HCT116 (cell line): ENCODE results near the gene CLEC4F. TPM values are rescaled to one million over a fixed set of nuclear protein-coding genes. Genes with fewer than 3 reads are reported as not detected.
A peak's percentile ranks its signal among the peaks of the same experiment; 100 is the strongest.

Source experiments
- ATAC-seq: fragments of 200-7000 bp; cut with Tn5 transposase; 2 replicates; pipeline ENCODE4 v1.9.1; 2020; ENCODE audit warnings: mild to moderate bottlenecking, moderate library complexity
- BruUV-seq: library from RNA; stranded (reverse); fragments of 400-500 nt; replicated peaks from 2 replicates; lab custom pipeline; 2021; lab: Mats Ljungman, UMichigan
- CTCF ChIA-PET: fragments of 300-600 bp; sonication (Branson Sonifier 250); formaldehyde crosslinking; loops from one replicate; lab custom pipeline; 2021; ENCODE audit warnings: antibody characterized with exemption; lab: Charles Lee
- POLR2A ChIA-PET: fragments of 300-600, 350-600 bp; sonication (Branson Sonifier 250); formaldehyde crosslinking; loops from one replicate; lab custom pipeline; 2021; ENCODE audit warnings: antibody characterized with exemption; lab: Charles Lee
- RAD21 ChIA-PET, 2 experiments: fragments of 300-600 bp; sonication (Branson Sonifier 250); formaldehyde crosslinking; loops; one replicate each; lab custom pipeline; 2023; ENCODE audit warnings: low total read pairs in 2 of 2; ENCODE audit not compliant: uncharacterized antibody in 2 of 2, unreplicated experiment in 2 of 2, low non-redundant PET in 1 of 2; lab: Charles Lee
- DNase-seq: peaks from one replicate; pipeline ENCODE4 v3.0.0-alpha.2; 2010; ENCODE audit warnings: low read depth, low spot score
- H2AFZ ChIP-seq: fragments of 200-600 bp; shearing (Covaris generic), sonication (generic); 2 replicates; pipeline ENCODE4 v1.6.1; 2017; ENCODE audit warnings: low read depth, mixed run types, mixed read lengths, antibody characterized with exemption, low read length; ENCODE audit not compliant: poor library complexity, severe bottlenecking
- H3K27ac ChIP-seq: 2 replicates; pipeline ENCODE4 v1.5.1; 2012; ENCODE audit warnings: low read depth, low read length
- H3K27me3 ChIP-seq: fragments of 200-600 bp; sonication (generic); 2 replicates; pipeline ENCODE4 v1.6.1; 2016; ENCODE audit warnings: mixed run types, low read length, mixed read lengths; ENCODE audit not compliant: insufficient read depth
- H3K36me3 ChIP-seq, 2 experiments: fragments of 200-500 bp in 1 of 2; fragments of 200-600 bp in 1 of 2; sonication (Bioruptor generic) in 1 of 2; sonication (generic) in 1 of 2; 2 replicates each; pipeline versions ENCODE4 v1.5.1 to v1.6.1; 2014 to 2016; ENCODE audit warnings: low read length in 2 of 2, inconsistent platforms in 1 of 2, mixed read lengths in 1 of 2, mixed run types in 1 of 2; ENCODE audit not compliant: insufficient read depth in 2 of 2, control insufficient read depth in 1 of 2
- H3K4me1 ChIP-seq, 2 experiments: fragments of 200-600 bp in 1 of 2; sonication (generic) in 1 of 2; 2 replicates each; pipeline versions ENCODE4 v1.5.1 to v1.6.1; 2012 to 2017; ENCODE audit warnings: low read length in 2 of 2, inconsistent platforms in 1 of 2, mild to moderate bottlenecking in 1 of 2, mixed read lengths in 1 of 2, mixed run types in 1 of 2, moderate library complexity in 1 of 2; ENCODE audit not compliant: insufficient read depth in 2 of 2, control insufficient read depth in 1 of 2
- H3K4me2 ChIP-seq: fragments of 200-600 bp; sonication (generic); 2 replicates; pipeline ENCODE4 v1.6.1; 2017; ENCODE audit warnings: mixed run types, low read length, mixed read lengths
- H3K4me3 ChIP-seq, 2 experiments: fragments of 200-600 bp in 1 of 2; sonication (generic) in 1 of 2; replicated peaks in 1 of 2; 2 replicates each; pipeline ENCODE4 v1.5.1; 2011 to 2016; ENCODE audit warnings: low read length in 2 of 2, control low read depth in 1 of 2, low read depth in 1 of 2, mild to moderate bottlenecking in 1 of 2, mixed read lengths in 1 of 2, mixed run types in 1 of 2
- H3K79me2 ChIP-seq: fragments of 200-600 bp; sonication (generic); 2 replicates; pipeline ENCODE4 v1.6.1; 2017; ENCODE audit warnings: mild to moderate bottlenecking, mixed run types, low read length, moderate library complexity, mixed read lengths; ENCODE audit not compliant: insufficient read depth
- H3K9ac ChIP-seq: fragments of 200-600 bp; sonication (generic); 2 replicates; pipeline ENCODE4 v1.6.1; 2016; ENCODE audit warnings: low read length, mixed read lengths
- H3K9me2 ChIP-seq: fragments of 200-600 bp; sonication (generic), shearing (Covaris generic); 2 replicates; pipeline ENCODE4 v1.6.1; 2017; ENCODE audit warnings: mixed run types, mild to moderate bottlenecking, moderate library complexity; ENCODE audit not compliant: insufficient read depth
- H3K9me3 ChIP-seq, 2 experiments: fragments of 200-500 bp in 1 of 2; fragments of 200-600 bp in 1 of 2; sonication (Bioruptor generic) in 1 of 2; sonication (generic) in 1 of 2; 2 replicates each; pipeline ENCODE4 v1.6.1; 2014 to 2017; ENCODE audit warnings: low read length in 2 of 2, mixed read lengths in 2 of 2, inconsistent platforms in 1 of 2, low read depth in 1 of 2, mild to moderate bottlenecking in 1 of 2, mixed run types in 1 of 2, moderate library complexity in 1 of 2; ENCODE audit not compliant: control insufficient read depth in 1 of 2, insufficient read depth in 1 of 2
- H4K20me1 ChIP-seq: fragments of 200-600 bp; sonication (generic), shearing (Covaris generic); 2 replicates; pipeline ENCODE4 v1.6.1; 2017; ENCODE audit warnings: mixed run types, mild to moderate bottlenecking, moderate library complexity; ENCODE audit not compliant: insufficient read depth
- CEBPB ChIP-seq: IDR thresholded peaks from 2 replicates; pipeline ENCODE4 v1.6.1; 2012; ENCODE audit warnings: low read depth
- ELF1 ChIP-seq: IDR thresholded peaks from 2 replicates; pipeline ENCODE4 v1.6.1; 2012; ENCODE audit warnings: low read depth, borderline replicate concordance
- EZH2 ChIP-seq: fragments of 200-600 bp; sonication (generic); IDR thresholded peaks from 2 replicates; pipeline ENCODE4 v1.6.1; 2017; ENCODE audit warnings: antibody characterized with exemption, mixed run types
- EZH2phosphoT487 ChIP-seq: fragments of 200-600 bp; IDR thresholded peaks from 2 replicates; pipeline ENCODE4 v1.6.1; 2018; ENCODE audit warnings: antibody characterized with exemption, borderline replicate concordance
- JUND ChIP-seq: IDR thresholded peaks from 2 replicates; pipeline ENCODE4 v1.6.1; 2012
- POLR2A ChIP-seq: IDR thresholded peaks from 2 replicates; pipeline ENCODE4 v1.7.0; 2011; ENCODE audit warnings: borderline replicate concordance; ENCODE audit not compliant: insufficient read depth, insufficient read length; ENCODE audit errors: extremely low read depth
- RAD21 ChIP-seq: IDR thresholded peaks from 2 replicates; pipeline ENCODE4 v1.6.1; 2012; ENCODE audit warnings: low read depth, mild to moderate bottlenecking
- SIN3A ChIP-seq: IDR thresholded peaks from 2 replicates; pipeline ENCODE4 v1.6.1; 2012; ENCODE audit warnings: low read depth
- ZFX ChIP-seq: fragments of 450-650 bp; IDR thresholded peaks from 2 replicates; pipeline ENCODE4 v1.6.1; 2017
- intact Hi-C: fragments of 100-400 bp; cut with micrococcal nuclease; formaldehyde crosslinking; loops from 2 replicates; pipeline ENCODE4 v1.10.0; 2022
- total RNA-seq: library from RNA; stranded (reverse); gene quantifications from one replicate; pipeline ENCODE4 v1.2.1, GENCODE V29; 2021; ENCODE audit not compliant: unreplicated experiment
- TF ChIP-seq, protein P1 (sequence below), 3 experiments: fragments of 200-600 bp in 1 of 3; sonication (generic) in 1 of 3; IDR thresholded peaks in 2 of 3; conservative IDR thresholded peaks in 1 of 3; 2 replicates each; pipeline ENCODE4 v1.5.1; 2012 to 2017; ENCODE audit warnings: low read depth in 2 of 3, low read length in 2 of 3, antibody characterized with exemption in 1 of 3, borderline replicate concordance in 1 of 3, control low read depth in 1 of 3, mild to moderate bottlenecking in 1 of 3, mixed read lengths in 1 of 3, mixed run types in 1 of 3, moderate library complexity in 1 of 3; ENCODE audit not compliant: insufficient read depth in 1 of 3
- TF ChIP-seq, protein P2 (sequence below): IDR thresholded peaks from 2 replicates; pipeline ENCODE4 v1.6.1; 2012

The CLEC4F gene
- total RNA-seq, 1 experiment from 2014 or later = not detected

DNA sequence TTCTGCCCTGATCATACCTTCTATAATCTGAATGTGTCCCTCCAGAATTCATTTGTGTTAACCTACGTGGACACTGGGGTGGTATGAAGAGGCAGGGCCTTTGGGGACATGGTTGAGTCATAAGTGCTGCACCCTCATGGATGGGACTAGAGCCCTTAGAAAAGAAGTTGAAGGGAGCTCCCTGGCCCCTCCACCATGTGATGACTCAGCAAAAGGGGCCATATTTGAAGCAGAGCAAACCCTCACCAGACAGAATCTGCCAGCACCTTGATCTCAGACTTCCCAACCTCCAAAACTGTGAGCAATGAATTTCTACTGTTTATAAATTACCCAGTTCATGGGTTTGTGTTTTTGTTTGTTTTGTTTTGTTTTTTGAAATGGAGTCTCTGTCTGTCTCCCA is 48.6 kb upstream of the CLEC4F start:
- H3K27ac ChIP-seq = no peak overlapping the region
- intact Hi-C loops = loop anchor here (2.0 kb wide), 1 partner anchor 44 kb away; no protein-coding TSS in a partner anchor

DNA sequence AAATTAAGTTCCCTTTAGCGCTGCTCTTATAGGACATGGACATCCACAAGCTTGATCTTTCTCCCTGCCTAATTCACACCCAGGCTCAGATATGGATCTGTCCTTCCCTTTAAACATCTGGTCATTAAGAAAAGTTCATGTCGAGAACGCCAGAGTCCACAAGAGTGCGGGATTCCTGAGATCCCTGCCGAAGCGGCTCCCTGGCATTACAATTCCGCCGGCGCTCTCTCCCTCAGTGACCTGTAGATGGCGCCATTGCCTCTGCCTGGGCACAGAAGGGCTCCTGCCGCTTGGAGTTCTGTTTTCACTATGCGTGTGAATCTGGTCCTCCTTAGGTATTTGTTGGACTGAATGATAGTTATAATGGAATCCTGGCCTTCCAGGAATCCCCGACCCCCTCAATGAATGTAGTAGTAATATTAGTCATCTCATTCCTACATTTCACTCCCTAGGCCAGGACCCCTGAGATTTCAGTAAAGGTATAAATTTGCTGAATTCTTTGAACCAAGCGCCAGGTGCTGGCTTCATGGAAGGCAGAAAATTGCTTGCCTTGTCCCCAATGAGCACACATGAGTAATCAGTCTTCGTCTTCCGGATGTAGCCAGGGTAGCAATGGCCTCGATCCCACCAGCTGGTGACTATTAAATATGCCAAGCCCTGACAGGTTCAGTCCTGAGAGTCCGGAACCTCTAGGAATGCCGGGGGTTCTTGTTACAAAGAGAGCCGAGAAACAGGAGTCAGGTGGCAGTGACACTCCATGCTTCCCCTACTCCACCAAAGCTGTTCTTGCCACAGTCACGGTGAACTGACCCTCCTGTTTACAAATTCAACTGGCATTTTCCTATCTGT is 41.6 kb upstream of the CLEC4F start:
- ChIA-PET RAD21 (no interaction called here), CTCF (interaction anchor here (0.6 to 1.5 kb wide), 4 partner anchors 9 to 86 kb away, joined by 3 to 5 read pairs (median 4); no protein-coding TSS in a partner anchor), POLR2A (no interaction called here)
- intact Hi-C loops = loop anchor here (2.0 to 5.0 kb wide), 3 partner anchors 85 to 560 kb away; partner anchors contain the start of gene FAM136A
- peaks cover 0 to 3% of the 10 kb centered on the region in 2 experiments; a peak in 1 of 4 replicates for H3K4me1 ChIP-seq
- H4K20me1 ChIP-seq = no peaks in the 10 kb centered on the region
- H3K4me2 ChIP-seq = peak overlapping the region; percentile 51
- peak; percentile 92 for TF ChIP-seq RAD21
- TF ChIP-seq ZFX = no peak
- TF ChIP-seq, protein P1, sequence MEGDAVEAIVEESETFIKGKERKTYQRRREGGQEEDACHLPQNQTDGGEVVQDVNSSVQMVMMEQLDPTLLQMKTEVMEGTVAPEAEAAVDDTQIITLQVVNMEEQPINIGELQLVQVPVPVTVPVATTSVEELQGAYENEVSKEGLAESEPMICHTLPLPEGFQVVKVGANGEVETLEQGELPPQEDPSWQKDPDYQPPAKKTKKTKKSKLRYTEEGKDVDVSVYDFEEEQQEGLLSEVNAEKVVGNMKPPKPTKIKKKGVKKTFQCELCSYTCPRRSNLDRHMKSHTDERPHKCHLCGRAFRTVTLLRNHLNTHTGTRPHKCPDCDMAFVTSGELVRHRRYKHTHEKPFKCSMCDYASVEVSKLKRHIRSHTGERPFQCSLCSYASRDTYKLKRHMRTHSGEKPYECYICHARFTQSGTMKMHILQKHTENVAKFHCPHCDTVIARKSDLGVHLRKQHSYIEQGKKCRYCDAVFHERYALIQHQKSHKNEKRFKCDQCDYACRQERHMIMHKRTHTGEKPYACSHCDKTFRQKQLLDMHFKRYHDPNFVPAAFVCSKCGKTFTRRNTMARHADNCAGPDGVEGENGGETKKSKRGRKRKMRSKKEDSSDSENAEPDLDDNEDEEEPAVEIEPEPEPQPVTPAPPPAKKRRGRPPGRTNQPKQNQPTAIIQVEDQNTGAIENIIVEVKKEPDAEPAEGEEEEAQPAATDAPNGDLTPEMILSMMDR (IDR thresholded peaks at IDR 0.05 in 2 of 3, conservative IDR thresholded peaks at IDR 0.05 in 1 of 3; ENCODE audit: borderline replicate concordance in 1 of 3, insufficient read depth in 1 of 3, low read depth in 2 of 3, low read length in 2 of 3) = peak; percentile 98 to 99 (median 99)
- H3K9me3 ChIP-seq = no peaks in the 10 kb centered on the region
- peak overlapping the region; percentile 76 for H2AFZ ChIP-seq
- no peaks in the 10 kb centered on the region for H3K27me3 ChIP-seq
- ATAC-seq (peak; percentile 97), DNase-seq (peak; percentile 71)
- H3K9ac ChIP-seq = no peak overlapping the region
- no peaks in the 10 kb centered on the region for H3K79me2 ChIP-seq
- BruUV-seq = no TSS peak
- H3K36me3 ChIP-seq = no peaks in the 10 kb centered on the region
- H3K27ac ChIP-seq = no peak overlapping the region
- no peak overlapping the region; a peak in 1 of 4 replicates for H3K4me3 ChIP-seq
- H3K9me2 ChIP-seq = no peaks in the 10 kb centered on the region

More for the DNA sequence above, 48.6 kb upstream of the CLEC4F start:
- TF ChIP-seq ZFX (no peak), CEBPB (no peak), EZH2phosphoT487 (no peak), POLR2A (no peak), EZH2 (no peak), SIN3A (no peak), ELF1 (no peak), RAD21 (no peak), JUND (no peak)
- TF ChIP-seq, protein P2, sequence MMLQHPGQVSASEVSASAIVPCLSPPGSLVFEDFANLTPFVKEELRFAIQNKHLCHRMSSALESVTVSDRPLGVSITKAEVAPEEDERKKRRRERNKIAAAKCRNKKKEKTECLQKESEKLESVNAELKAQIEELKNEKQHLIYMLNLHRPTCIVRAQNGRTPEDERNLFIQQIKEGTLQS = no peak
- TF ChIP-seq, all 23 proteins: peak for 0
- Histone ChIP-seq H3K9ac (no peak overlapping the region), H3K4me2 (no peak overlapping the region), H3K4me3 (no peak overlapping the region), H3K79me2 (no peaks in the 10 kb centered on the region), H4K20me1 (no peaks in the 10 kb centered on the region), H3K4me1 (peaks cover 3 to 12% of the 10 kb centered on the region in 2 experiments; a peak in 1 of 4 replicates), H3K9me2 (no peaks in the 10 kb centered on the region), H3K27me3 (no peaks in the 10 kb centered on the region), H3K9me3 (no peaks in the 10 kb centered on the region), H3K36me3 (no peaks in the 10 kb centered on the region), H2AFZ (no peak overlapping the region)
- DNase-seq (no peak), ATAC-seq (no peak)
- BruUV-seq = no TSS peak
- POLR2A ChIA-PET = no interaction called here
- RAD21 ChIA-PET = no interaction called here
- CTCF ChIA-PET = interaction anchor here (0.6 to 6.2 kb wide), 2 partner anchors 51 to 78 kb away, joined by 3 to 79 read pairs; no protein-coding TSS in a partner anchor
